ENCODE data around the gene MLPH. TPM values are rescaled to one million over a fixed set of nuclear protein-coding genes. Genes with fewer than 3 reads are reported as not detected.
A peak's percentile ranks its signal among the peaks of the same experiment; 100 is the strongest.

MLPH gene
- total and polyA plus RNA-seq, 4 donors, result 1.6 to 25.9 (median 22.3) TPM

DNA sequence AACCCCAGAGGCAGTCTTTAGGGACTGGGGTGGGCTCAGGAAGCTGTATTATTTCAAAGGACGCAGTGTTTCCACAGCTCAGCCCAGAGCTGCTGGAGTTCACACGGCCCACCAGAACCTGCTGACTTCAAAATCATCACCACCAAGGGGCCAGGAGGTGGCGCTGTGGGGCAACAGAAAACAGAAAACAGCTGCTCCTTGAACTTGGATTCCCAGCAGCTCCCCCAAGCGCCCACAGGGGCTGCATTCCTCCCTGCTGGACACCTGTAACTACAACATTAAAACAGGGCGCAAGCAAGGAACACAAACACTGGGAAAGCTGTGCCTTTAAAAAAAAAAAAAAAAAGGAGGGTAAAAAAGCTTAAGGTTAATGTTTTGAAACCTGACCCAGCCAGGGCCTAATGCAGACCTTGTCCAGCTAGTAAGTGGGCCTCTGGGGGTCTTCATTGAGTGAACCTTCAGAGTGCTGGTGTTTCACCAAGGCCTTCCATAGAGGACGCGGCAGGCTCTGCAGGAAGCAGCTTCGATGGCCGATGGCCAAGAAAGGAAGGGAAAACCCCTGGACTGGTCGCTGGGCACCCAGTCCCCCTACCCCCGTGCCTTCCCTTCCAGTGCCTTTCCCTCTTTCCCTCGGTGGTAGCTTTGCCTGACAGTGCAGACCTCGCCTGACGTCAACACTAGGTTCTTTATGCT, 25.9 kb downstream of the MLPH start (continued):
- TF ChIP-seq, protein P1, sequence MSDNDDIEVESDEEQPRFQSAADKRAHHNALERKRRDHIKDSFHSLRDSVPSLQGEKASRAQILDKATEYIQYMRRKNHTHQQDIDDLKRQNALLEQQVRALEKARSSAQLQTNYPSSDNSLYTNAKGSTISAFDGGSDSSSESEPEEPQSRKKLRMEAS (IDR thresholded peaks at IDR 0.05), result no peak
- TF ChIP-seq TAF1 (conservative IDR thresholded peaks at IDR 0.05) (no peak), RAD21 (IDR thresholded peaks at IDR 0.05) (peak; percentile 91 to 95), JUND (IDR thresholded peaks at IDR 0.05) (no peak), YY1 (IDR thresholded peaks at IDR 0.05) (no peak), HNF4A (conservative IDR thresholded peaks at IDR 0.05) (peak in 1 of 2 donors; percentile 39), GABPA (IDR thresholded peaks at IDR 0.05 in 1 of 2, conservative IDR thresholded peaks at IDR 0.05 in 1 of 2) (no peak), HNF4G (IDR thresholded peaks at IDR 0.05) (peak; percentile 23)
- TF ChIP-seq, protein P2, sequence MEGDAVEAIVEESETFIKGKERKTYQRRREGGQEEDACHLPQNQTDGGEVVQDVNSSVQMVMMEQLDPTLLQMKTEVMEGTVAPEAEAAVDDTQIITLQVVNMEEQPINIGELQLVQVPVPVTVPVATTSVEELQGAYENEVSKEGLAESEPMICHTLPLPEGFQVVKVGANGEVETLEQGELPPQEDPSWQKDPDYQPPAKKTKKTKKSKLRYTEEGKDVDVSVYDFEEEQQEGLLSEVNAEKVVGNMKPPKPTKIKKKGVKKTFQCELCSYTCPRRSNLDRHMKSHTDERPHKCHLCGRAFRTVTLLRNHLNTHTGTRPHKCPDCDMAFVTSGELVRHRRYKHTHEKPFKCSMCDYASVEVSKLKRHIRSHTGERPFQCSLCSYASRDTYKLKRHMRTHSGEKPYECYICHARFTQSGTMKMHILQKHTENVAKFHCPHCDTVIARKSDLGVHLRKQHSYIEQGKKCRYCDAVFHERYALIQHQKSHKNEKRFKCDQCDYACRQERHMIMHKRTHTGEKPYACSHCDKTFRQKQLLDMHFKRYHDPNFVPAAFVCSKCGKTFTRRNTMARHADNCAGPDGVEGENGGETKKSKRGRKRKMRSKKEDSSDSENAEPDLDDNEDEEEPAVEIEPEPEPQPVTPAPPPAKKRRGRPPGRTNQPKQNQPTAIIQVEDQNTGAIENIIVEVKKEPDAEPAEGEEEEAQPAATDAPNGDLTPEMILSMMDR (IDR thresholded peaks at IDR 0.05; ENCODE audit: low read depth, low read length, missing input control), result peak; percentile 88

DNA sequence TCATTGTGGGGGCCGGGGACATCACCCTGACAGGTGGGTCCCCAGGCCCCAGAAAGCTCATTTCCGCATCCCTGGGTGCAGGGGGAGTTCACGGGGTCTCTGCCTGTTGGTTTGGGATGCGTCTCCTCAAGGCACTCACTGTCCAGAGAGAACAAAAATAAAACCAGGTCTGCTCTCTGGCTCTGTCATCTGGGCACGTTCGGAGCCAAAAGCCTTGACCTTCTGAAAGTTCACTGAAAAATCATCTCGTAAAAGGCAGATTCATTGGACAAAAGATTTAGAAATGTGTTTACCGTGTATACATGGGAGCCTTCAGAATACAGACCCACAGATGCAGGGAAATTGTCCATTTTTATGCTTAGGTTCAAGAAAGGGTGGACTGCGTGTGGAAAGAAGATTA, 26.6 kb downstream of the MLPH start:
- peak overlapping the region; percentile 82 for H3K27ac ChIP-seq (ENCODE audit: low read depth in 1 of 2, low read length in 2 of 2)
- 45% methylated on average over 9 of the region's 9 CpGs for WGBS

More for the DNA sequence above, 26.6 kb downstream of the MLPH start:
- Histone ChIP-seq H3K4me3 (ENCODE audit: low read depth in 1 of 3, low read length in 3 of 3) (no peak overlapping the region), H3K36me3 (ENCODE audit: control insufficient read depth in 4 of 4, insufficient read depth in 3 of 4, low read depth in 1 of 4, low read length in 3 of 4) (peaks cover 0 to 2% (median 0%) of the 10 kb centered on the region in 4 donors), H3K9me3 (ENCODE audit: control insufficient read depth in 4 of 4, low read length in 3 of 4) (no peaks in the 10 kb centered on the region), H3K27me3 (ENCODE audit: control insufficient read depth in 4 of 4, insufficient read depth in 4 of 4, low read length in 3 of 4) (no peaks in the 10 kb centered on the region), H3K4me1 (ENCODE audit: control insufficient read depth in 4 of 4, insufficient read depth in 4 of 4, low read length in 3 of 4) (peaks cover 5 to 44% (median 32%) of the 10 kb centered on the region in 4 donors), H3K9ac (ENCODE audit: low read depth in 1 of 2, low read length in 2 of 2) (peak overlapping the region; percentile 30 to 60)
- TF ChIP-seq RXRA (IDR thresholded peaks at IDR 0.05) (peak; percentile 79 to 89), REST (IDR thresholded peaks at IDR 0.05) (peak; percentile 50), GABPA (IDR thresholded peaks at IDR 0.05 in 1 of 2, conservative IDR thresholded peaks at IDR 0.05 in 1 of 2) (no peak), FOXA2 (IDR thresholded peaks at IDR 0.05) (peak; percentile 62), TAF1 (conservative IDR thresholded peaks at IDR 0.05) (no peak), RAD21 (IDR thresholded peaks at IDR 0.05) (peak; percentile 18 to 45), ATF3 (IDR thresholded peaks at IDR 0.05) (no peak), HNF4A (conservative IDR thresholded peaks at IDR 0.05) (peak; percentile 24 to 61), EGR1 (IDR thresholded peaks at IDR 0.05; ENCODE audit: low read depth in 2 of 2) (no peak), FOXA1 (IDR thresholded peaks at IDR 0.05) (no peak), SP1 (IDR thresholded peaks at IDR 0.05) (peak; percentile 32), JUND (IDR thresholded peaks at IDR 0.05) (peak in 1 of 2 donors; percentile 57), NR2F2 (IDR thresholded peaks at IDR 0.05) (no peak), YY1 (IDR thresholded peaks at IDR 0.05) (peak; percentile 29), HNF4G (IDR thresholded peaks at IDR 0.05) (no peak)
- TF ChIP-seq, protein P1 (IDR thresholded peaks at IDR 0.05), result no peak
- TF ChIP-seq, protein P3, sequence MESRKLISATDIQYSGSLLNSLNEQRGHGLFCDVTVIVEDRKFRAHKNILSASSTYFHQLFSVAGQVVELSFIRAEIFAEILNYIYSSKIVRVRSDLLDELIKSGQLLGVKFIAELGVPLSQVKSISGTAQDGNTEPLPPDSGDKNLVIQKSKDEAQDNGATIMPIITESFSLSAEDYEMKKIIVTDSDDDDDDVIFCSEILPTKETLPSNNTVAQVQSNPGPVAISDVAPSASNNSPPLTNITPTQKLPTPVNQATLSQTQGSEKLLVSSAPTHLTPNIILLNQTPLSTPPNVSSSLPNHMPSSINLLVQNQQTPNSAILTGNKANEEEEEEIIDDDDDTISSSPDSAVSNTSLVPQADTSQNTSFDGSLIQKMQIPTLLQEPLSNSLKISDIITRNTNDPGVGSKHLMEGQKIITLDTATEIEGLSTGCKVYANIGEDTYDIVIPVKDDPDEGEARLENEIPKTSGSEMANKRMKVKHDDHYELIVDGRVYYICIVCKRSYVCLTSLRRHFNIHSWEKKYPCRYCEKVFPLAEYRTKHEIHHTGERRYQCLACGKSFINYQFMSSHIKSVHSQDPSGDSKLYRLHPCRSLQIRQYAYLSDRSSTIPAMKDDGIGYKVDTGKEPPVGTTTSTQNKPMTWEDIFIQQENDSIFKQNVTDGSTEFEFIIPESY (IDR thresholded peaks at IDR 0.05), result no peak
- TF ChIP-seq, protein P2 (IDR thresholded peaks at IDR 0.05; ENCODE audit: low read depth, low read length, missing input control), result no peak
- no peak for DNase-seq (ENCODE audit: low spot score)
